Measurements from ENCODE around the gene DLX1.

DNA sequence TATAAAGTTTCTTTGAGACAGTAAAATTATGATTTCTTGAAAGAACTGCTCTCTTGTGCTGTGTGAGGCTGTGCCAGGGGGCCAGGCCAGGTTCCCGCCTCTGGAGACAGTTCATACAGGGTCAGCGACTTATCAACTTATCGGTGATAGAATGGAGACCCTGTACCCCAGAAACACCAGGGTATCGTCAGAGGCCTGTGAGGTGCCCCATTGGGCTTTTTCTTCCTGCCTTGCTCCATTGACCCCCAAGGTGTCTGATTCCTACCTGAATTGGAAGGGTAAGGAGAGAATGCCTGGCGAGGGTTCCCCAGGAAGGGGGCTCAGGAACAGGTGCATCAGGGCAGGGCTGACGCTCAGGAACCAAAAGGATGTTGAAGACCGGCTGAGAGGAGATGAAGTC, 4.3 kb downstream of the DLX1 start:
- no peak for TF ChIP-seq CTCF (IDR thresholded peaks at IDR 0.05)
- TF ChIP-seq POLR2A (IDR thresholded peaks at IDR 0.05), result no peak

Data from Peyer's patch (tissue), 4 donors.